Liver (tissue), 9 donors: Measurements from ENCODE around the gene SERINC3. TPM values are rescaled to one million over a fixed set of nuclear protein-coding genes. Genes with fewer than 3 reads are reported as not detected.

Source experiments
- DNase-seq: peaks from one replicate; pipeline ENCODE4 v3.0.0-alpha.2; 2017; ENCODE audit warnings: low spot score
- H3K27ac ChIP-seq, 2 donors: one replicate each; pipeline ENCODE4 v1.7.0; 2013; ENCODE audit warnings: inconsistent platforms in 2 of 2, low read length in 2 of 2, control low read depth in 1 of 2, low read depth in 1 of 2, mild to moderate bottlenecking in 1 of 2
- H3K27me3 ChIP-seq, 4 donors: one replicate each; pipeline versions ENCODE4 v1.6.1 to v1.7.0; 2013; ENCODE audit warnings: low read length in 3 of 4, inconsistent platforms in 1 of 4, mild to moderate bottlenecking in 1 of 4, moderate library complexity in 1 of 4; ENCODE audit not compliant: control insufficient read depth in 4 of 4, insufficient read depth in 4 of 4
- H3K36me3 ChIP-seq, 4 donors: one replicate each; pipeline versions ENCODE4 v1.6.1 to v1.7.0; 2013; ENCODE audit warnings: low read length in 3 of 4, mild to moderate bottlenecking in 3 of 4, low read depth in 1 of 4, moderate library complexity in 1 of 4; ENCODE audit not compliant: control insufficient read depth in 4 of 4, insufficient read depth in 3 of 4
- H3K4me1 ChIP-seq, 4 donors: one replicate each; pipeline versions ENCODE4 v1.6.1 to v1.7.0; 2013; ENCODE audit warnings: low read length in 3 of 4, mild to moderate bottlenecking in 3 of 4, moderate library complexity in 1 of 4; ENCODE audit not compliant: control insufficient read depth in 4 of 4, insufficient read depth in 4 of 4
- H3K4me3 ChIP-seq, 3 donors: one replicate each; pipeline versions ENCODE4 v1.6.1 to v1.7.0; 2013; ENCODE audit warnings: low read length in 3 of 3, control low read depth in 1 of 3, low read depth in 1 of 3, mild to moderate bottlenecking in 1 of 3
- H3K9ac ChIP-seq, 2 donors: one replicate each; pipeline ENCODE4 v1.7.0; 2013; ENCODE audit warnings: low read length in 2 of 2, mild to moderate bottlenecking in 2 of 2, moderate library complexity in 2 of 2, control low read depth in 1 of 2, low read depth in 1 of 2
- H3K9me3 ChIP-seq, 4 donors: one replicate each; pipeline versions ENCODE4 v1.6.1 to v1.7.0; 2013; ENCODE audit warnings: low read length in 3 of 4; ENCODE audit not compliant: control insufficient read depth in 4 of 4
- EGR1 ChIP-seq, 2 donors: IDR thresholded peaks; 2 replicates each; pipeline ENCODE4 v1.6.1; 2016 to 2018; ENCODE audit warnings: antibody characterized with exemption in 2 of 2, low read depth in 2 of 2
- FOXA1 ChIP-seq: IDR thresholded peaks from 2 replicates; pipeline ENCODE4 v1.6.1; 2016; ENCODE audit warnings: antibody characterized with exemption
- FOXA2 ChIP-seq: IDR thresholded peaks from 2 replicates; pipeline ENCODE4 v1.6.1; 2016; ENCODE audit warnings: antibody characterized with exemption
- GABPA ChIP-seq, 2 donors: IDR thresholded peaks in 1 of 2; conservative IDR thresholded peaks in 1 of 2; 2 replicates each; pipeline ENCODE4 v1.6.1; 2016; ENCODE audit warnings: antibody characterized with exemption in 2 of 2, mild to moderate bottlenecking in 1 of 2, moderate library complexity in 1 of 2
- HNF4A ChIP-seq, 2 donors: conservative IDR thresholded peaks; 2 replicates each; pipeline ENCODE4 v1.6.1; 2016; ENCODE audit warnings: antibody characterized with exemption in 2 of 2, mild to moderate bottlenecking in 2 of 2
- HNF4G ChIP-seq: IDR thresholded peaks from 2 replicates; pipeline ENCODE4 v1.6.1; 2016; ENCODE audit warnings: antibody characterized with exemption
- JUND ChIP-seq, 2 donors: IDR thresholded peaks; 2 replicates each; pipeline ENCODE4 v1.6.1; 2016; ENCODE audit warnings: antibody characterized with exemption in 2 of 2
- NR2F2 ChIP-seq: IDR thresholded peaks from 2 replicates; pipeline ENCODE4 v1.6.1; 2016; ENCODE audit warnings: antibody characterized with exemption
- RAD21 ChIP-seq, 2 donors: IDR thresholded peaks; 2 replicates each; pipeline ENCODE4 v1.6.1; 2016; ENCODE audit warnings: antibody characterized with exemption in 2 of 2, mild to moderate bottlenecking in 2 of 2
- RXRA ChIP-seq, 2 donors: IDR thresholded peaks; 2 replicates each; pipeline ENCODE4 v1.6.1; 2017 to 2018; ENCODE audit warnings: antibody characterized with exemption in 2 of 2, mild to moderate bottlenecking in 1 of 2
- SP1 ChIP-seq: IDR thresholded peaks from 2 replicates; pipeline ENCODE4 v1.6.1; 2018; ENCODE audit warnings: antibody characterized with exemption, mild to moderate bottlenecking
- TAF1 ChIP-seq: conservative IDR thresholded peaks from 2 replicates; pipeline ENCODE4 v1.6.1; 2016; ENCODE audit warnings: antibody characterized with exemption, mild to moderate bottlenecking
- YY1 ChIP-seq: IDR thresholded peaks from 2 replicates; pipeline ENCODE4 v1.6.1; 2016; ENCODE audit warnings: antibody characterized with exemption, mild to moderate bottlenecking
- WGBS: extraction: QIAGEN DNeasy Blood & Tissue Kit; methylation state at CpG from one replicate; pipeline ENCODE4 v1.1.7; 2013; 5-methylcytosine and 5-hydroxymethylcytosine counted together
- polyA plus RNA-seq, 2 donors: library from polyadenylated mRNA; stranded (reverse) in 1 of 2; unstranded in 1 of 2; fragments of 200-250 nt in 1 of 2; fragments of >200 nt in 1 of 2; fragmentation: Nextera tagmentation in 1 of 2; extraction: Ambion mirVana in 1 of 2; gene quantifications; one replicate each; pipeline versions ENCODE4 v1.2.1 to v1.2.3, GENCODE V29; 2013 to 2015
- total RNA-seq, 2 donors: library from RNA; depleted of rRNA; stranded (reverse); fragments of >200 nt; gene quantifications; one replicate each; pipeline ENCODE4 v1.2.3, GENCODE V29; 2014
- TF ChIP-seq, protein P1 (sequence below): IDR thresholded peaks from 2 replicates; pipeline ENCODE4 v1.6.1; 2016; ENCODE audit warnings: antibody characterized with exemption
- TF ChIP-seq, protein P2 (sequence below): IDR thresholded peaks from 2 replicates; pipeline ENCODE4 v1.6.1; 2016; ENCODE audit warnings: antibody characterized with exemption
- TF ChIP-seq, protein P3 (sequence below): IDR thresholded peaks from 2 replicates; pipeline ENCODE4 v1.6.1; 2016; ENCODE audit warnings: antibody characterized with exemption, mild to moderate bottlenecking
- TF ChIP-seq, protein P4 (sequence below): fragments of 150-350 bp; IDR thresholded peaks from 2 replicates; pipeline ENCODE4 v1.5.1; 2017; ENCODE audit warnings: improper control_type of control experiment, low read depth, low read length; ENCODE audit not compliant: missing input control
- TF ChIP-seq, protein P5 (sequence below): IDR thresholded peaks from 2 replicates; pipeline ENCODE4 v1.6.1; 2016; ENCODE audit warnings: antibody characterized with exemption
- donor health status: healthy.
- donor health status: healthy.
- donor health status: healthy.
- donor health status: healthy.
- donor health status: healthy.

The SERINC3 gene
- total and polyA plus RNA-seq, 4 donors: 51.1 to 70.0 (median 58.5) TPM

DNA sequence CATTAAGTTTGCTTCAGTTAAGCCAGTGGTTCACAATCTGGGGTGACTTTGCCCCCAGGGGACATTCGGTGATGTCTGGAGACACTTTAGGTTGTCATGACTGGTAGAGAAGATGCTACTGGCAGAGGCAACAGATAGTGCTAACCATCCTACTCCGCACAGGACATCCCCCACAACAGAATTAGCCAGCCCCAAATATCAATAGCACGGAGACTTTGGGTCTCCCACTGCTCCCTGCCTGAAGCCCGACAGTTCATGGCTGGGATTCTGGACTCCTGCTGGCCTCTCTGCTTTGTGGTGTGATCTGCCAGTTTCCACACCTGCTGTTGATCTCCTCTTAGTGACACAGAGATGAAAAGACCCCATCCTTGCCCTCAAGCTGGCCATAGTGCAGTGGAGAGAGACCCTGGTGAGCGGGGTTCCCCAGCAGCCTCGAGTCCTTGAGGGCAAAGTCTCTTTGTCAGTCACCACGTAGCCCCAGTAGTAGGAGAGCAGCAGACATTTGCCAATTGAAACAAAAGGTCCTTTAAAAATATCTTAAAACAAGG lies 70.9 kb downstream of the SERINC3 start:
- no peak overlapping the region for H3K4me3 ChIP-seq
- 43% methylated on average over 7 of the region's 7 CpGs for WGBS
- no peaks in the 10 kb centered on the region for H3K27me3 ChIP-seq
- peak overlapping the region; percentile 20 to 32 for H3K9ac ChIP-seq
- H3K9me3 ChIP-seq: no peaks in the 10 kb centered on the region
- no peak for DNase-seq
- peak overlapping the region; percentile 86 to 91 for H3K27ac ChIP-seq
- peaks cover 4 to 19% (median 13%) of the 10 kb centered on the region in 4 donors for H3K4me1 ChIP-seq
- TF ChIP-seq RXRA (IDR thresholded peaks at IDR 0.05) (peak in 1 of 2 donors; percentile 38), HNF4A (conservative IDR thresholded peaks at IDR 0.05) (peak; percentile 67 to 71), HNF4G (no peak), TAF1 (no peak), SP1 (no peak)
- no peaks in the 10 kb centered on the region for H3K36me3 ChIP-seq

DNA sequence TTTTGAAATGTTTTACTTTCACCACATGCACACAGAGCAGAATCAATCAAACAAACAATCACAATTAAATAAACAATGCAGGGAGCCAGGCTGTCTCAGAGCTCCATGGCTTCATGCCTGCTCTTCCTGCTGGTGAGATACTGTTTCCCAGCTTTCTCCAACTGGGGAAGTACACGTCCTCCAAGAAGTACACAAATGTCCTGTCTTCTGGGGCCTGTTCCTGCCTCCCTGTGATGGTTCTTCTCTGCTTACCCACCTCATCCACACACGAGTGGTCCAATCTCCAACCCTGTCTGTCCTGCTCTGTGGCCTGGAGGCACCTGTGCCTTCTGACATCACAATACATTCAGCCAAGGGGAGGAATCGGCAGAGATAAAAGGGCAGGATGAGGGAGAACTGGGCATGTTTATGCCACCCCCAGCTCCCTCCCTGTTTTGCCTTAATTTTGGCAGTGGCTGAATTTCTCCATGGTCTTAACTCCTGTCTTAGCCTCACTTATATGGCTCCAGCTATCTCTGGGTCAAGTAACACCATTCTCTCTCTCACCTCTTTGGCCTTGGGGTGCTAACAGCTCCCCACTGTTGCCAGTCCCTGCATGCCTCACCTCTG lies 71.5 kb downstream of the SERINC3 start:
- TF ChIP-seq NR2F2 (no peak), GABPA (IDR thresholded peaks at IDR 0.05 in 1 of 2, conservative IDR thresholded peaks at IDR 0.05 in 1 of 2) (no peak), RAD21 (IDR thresholded peaks at IDR 0.05) (peak in 1 of 2 donors; percentile 44), FOXA1 (no peak), FOXA2 (peak; percentile 55), SP1 (peak; percentile 82), EGR1 (IDR thresholded peaks at IDR 0.05; ENCODE audit: low read depth in 2 of 2) (peak in 1 of 2 donors; percentile 63), HNF4A (conservative IDR thresholded peaks at IDR 0.05) (peak; percentile 71 to 77), TAF1 (no peak), JUND (IDR thresholded peaks at IDR 0.05) (no peak), RXRA (IDR thresholded peaks at IDR 0.05) (peak; percentile 74 to 75), HNF4G (no peak), YY1 (no peak)
- TF ChIP-seq, protein P1, sequence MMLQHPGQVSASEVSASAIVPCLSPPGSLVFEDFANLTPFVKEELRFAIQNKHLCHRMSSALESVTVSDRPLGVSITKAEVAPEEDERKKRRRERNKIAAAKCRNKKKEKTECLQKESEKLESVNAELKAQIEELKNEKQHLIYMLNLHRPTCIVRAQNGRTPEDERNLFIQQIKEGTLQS: no peak
- TF ChIP-seq, protein P2, sequence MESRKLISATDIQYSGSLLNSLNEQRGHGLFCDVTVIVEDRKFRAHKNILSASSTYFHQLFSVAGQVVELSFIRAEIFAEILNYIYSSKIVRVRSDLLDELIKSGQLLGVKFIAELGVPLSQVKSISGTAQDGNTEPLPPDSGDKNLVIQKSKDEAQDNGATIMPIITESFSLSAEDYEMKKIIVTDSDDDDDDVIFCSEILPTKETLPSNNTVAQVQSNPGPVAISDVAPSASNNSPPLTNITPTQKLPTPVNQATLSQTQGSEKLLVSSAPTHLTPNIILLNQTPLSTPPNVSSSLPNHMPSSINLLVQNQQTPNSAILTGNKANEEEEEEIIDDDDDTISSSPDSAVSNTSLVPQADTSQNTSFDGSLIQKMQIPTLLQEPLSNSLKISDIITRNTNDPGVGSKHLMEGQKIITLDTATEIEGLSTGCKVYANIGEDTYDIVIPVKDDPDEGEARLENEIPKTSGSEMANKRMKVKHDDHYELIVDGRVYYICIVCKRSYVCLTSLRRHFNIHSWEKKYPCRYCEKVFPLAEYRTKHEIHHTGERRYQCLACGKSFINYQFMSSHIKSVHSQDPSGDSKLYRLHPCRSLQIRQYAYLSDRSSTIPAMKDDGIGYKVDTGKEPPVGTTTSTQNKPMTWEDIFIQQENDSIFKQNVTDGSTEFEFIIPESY: peak; percentile 62
- TF ChIP-seq, protein P3, sequence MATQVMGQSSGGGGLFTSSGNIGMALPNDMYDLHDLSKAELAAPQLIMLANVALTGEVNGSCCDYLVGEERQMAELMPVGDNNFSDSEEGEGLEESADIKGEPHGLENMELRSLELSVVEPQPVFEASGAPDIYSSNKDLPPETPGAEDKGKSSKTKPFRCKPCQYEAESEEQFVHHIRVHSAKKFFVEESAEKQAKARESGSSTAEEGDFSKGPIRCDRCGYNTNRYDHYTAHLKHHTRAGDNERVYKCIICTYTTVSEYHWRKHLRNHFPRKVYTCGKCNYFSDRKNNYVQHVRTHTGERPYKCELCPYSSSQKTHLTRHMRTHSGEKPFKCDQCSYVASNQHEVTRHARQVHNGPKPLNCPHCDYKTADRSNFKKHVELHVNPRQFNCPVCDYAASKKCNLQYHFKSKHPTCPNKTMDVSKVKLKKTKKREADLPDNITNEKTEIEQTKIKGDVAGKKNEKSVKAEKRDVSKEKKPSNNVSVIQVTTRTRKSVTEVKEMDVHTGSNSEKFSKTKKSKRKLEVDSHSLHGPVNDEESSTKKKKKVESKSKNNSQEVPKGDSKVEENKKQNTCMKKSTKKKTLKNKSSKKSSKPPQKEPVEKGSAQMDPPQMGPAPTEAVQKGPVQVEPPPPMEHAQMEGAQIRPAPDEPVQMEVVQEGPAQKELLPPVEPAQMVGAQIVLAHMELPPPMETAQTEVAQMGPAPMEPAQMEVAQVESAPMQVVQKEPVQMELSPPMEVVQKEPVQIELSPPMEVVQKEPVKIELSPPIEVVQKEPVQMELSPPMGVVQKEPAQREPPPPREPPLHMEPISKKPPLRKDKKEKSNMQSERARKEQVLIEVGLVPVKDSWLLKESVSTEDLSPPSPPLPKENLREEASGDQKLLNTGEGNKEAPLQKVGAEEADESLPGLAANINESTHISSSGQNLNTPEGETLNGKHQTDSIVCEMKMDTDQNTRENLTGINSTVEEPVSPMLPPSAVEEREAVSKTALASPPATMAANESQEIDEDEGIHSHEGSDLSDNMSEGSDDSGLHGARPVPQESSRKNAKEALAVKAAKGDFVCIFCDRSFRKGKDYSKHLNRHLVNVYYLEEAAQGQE: no peak
- TF ChIP-seq, protein P4, sequence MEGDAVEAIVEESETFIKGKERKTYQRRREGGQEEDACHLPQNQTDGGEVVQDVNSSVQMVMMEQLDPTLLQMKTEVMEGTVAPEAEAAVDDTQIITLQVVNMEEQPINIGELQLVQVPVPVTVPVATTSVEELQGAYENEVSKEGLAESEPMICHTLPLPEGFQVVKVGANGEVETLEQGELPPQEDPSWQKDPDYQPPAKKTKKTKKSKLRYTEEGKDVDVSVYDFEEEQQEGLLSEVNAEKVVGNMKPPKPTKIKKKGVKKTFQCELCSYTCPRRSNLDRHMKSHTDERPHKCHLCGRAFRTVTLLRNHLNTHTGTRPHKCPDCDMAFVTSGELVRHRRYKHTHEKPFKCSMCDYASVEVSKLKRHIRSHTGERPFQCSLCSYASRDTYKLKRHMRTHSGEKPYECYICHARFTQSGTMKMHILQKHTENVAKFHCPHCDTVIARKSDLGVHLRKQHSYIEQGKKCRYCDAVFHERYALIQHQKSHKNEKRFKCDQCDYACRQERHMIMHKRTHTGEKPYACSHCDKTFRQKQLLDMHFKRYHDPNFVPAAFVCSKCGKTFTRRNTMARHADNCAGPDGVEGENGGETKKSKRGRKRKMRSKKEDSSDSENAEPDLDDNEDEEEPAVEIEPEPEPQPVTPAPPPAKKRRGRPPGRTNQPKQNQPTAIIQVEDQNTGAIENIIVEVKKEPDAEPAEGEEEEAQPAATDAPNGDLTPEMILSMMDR: no peak
- TF ChIP-seq, protein P5, sequence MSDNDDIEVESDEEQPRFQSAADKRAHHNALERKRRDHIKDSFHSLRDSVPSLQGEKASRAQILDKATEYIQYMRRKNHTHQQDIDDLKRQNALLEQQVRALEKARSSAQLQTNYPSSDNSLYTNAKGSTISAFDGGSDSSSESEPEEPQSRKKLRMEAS: peak; percentile 83
- H3K36me3 ChIP-seq: no peaks in the 10 kb centered on the region
- H3K27ac ChIP-seq: peak overlapping the region; percentile 86 to 91
- H3K27me3 ChIP-seq: no peaks in the 10 kb centered on the region
- no peak for DNase-seq
- no peak overlapping the region for H3K4me3 ChIP-seq
- 16% methylated on average over 3 of the region's 3 CpGs for WGBS
- peaks cover 4 to 19% (median 13%) of the 10 kb centered on the region in 4 donors for H3K4me1 ChIP-seq
- no peaks in the 10 kb centered on the region for H3K9me3 ChIP-seq
- peak overlapping the region; percentile 20 to 32 for H3K9ac ChIP-seq
